ENCODE data around the gene CHST7.
"Not testable (repeated sequence)": the region's sequence is repeated elsewhere in the genome, so short reads cannot be mapped to it uniquely, and the experiment has no call there.

Gene CHST7, protein sequence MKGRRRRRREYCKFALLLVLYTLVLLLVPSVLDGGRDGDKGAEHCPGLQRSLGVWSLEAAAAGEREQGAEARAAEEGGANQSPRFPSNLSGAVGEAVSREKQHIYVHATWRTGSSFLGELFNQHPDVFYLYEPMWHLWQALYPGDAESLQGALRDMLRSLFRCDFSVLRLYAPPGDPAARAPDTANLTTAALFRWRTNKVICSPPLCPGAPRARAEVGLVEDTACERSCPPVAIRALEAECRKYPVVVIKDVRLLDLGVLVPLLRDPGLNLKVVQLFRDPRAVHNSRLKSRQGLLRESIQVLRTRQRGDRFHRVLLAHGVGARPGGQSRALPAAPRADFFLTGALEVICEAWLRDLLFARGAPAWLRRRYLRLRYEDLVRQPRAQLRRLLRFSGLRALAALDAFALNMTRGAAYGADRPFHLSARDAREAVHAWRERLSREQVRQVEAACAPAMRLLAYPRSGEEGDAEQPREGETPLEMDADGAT

DNA sequence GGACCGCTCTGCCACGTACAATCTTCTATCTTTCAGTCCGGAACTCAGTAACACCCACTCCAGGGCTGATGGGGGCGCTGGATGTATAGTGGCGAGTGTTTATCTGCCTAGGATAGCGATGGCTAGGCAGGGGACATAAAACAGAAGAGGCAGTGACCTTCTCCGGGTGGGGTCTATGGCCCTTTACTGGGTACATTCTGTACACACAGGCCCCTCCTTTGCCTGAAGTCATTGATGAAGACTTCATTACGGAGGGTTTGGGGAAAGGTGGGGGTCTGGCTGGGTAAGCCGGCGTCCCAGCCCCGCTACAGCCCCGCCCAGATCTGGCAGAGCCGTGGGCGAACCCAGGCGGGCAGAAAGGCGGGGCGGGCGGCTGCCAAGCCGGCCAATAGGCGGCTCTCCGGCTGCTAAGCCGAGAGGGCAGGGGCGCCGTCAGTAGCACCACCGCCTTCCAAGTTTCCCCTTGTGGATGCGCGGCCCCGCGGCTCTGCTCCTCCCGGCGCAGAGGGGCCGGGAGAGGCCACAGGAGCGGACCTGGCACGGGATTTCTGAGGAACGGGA lies at the start of gene CHST7:
Gene CHST7, plus strand, starts transcription at position 435 of the 561 bp plus-strand sequence. CDS start 167 bp downstream, outside the sequence.
- DNase-seq = peak; percentile 69

GRCh38 chrX:46528640-46529039 lies 44.9 kb upstream of the CHST7 start:
- not testable (repeated sequence) for DNase-seq

DNA sequence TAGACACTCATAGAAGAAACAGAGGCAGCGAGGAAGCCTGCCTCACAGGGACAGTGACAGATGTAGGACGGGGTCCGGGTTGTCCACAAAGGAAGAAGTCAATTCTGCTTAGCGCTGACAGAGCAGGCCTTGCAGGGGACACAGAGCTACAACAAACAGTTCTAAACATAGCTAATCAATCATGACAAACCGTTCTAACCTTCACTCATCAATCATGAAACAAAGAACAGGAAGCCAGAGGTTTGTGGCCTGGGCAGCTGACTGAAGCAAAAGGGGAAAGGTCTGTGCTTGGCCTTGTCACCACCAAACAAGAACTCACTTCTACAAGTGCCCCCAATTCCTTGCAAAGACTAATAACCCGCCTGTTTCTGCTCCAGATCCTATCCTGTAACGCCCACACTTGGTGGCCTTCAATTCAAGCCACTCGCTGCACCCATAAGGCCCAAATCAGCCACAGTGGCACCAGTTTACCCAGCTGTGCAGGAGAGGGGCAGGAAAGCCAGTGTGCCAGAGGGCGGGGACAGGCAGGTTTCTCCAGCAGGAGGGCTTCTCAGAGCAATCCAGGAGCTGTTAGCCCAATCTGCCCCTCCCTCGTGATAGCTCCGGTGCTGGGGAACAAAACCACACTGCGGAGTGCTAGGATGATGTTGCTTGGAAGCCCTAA lies 43.7 kb upstream of the CHST7 start:
- not testable (repeated sequence) for DNase-seq

GRCh38 chrX:46530404-46530908 lies 43.1 kb upstream of the CHST7 start:
- DNase-seq = not testable (repeated sequence)

GRCh38 chrX:46531442-46531841 lies 42.1 kb upstream of the CHST7 start:
- DNase-seq = no peak

- DNase-seq = no peak
Observed at GRCh38 chrX:46543441-46543840, 30.1 kb upstream of the CHST7 start.

- DNase-seq = not testable (repeated sequence)
Observed at GRCh38 chrX:46544527-46544926, 29.0 kb upstream of the CHST7 start.

DNA sequence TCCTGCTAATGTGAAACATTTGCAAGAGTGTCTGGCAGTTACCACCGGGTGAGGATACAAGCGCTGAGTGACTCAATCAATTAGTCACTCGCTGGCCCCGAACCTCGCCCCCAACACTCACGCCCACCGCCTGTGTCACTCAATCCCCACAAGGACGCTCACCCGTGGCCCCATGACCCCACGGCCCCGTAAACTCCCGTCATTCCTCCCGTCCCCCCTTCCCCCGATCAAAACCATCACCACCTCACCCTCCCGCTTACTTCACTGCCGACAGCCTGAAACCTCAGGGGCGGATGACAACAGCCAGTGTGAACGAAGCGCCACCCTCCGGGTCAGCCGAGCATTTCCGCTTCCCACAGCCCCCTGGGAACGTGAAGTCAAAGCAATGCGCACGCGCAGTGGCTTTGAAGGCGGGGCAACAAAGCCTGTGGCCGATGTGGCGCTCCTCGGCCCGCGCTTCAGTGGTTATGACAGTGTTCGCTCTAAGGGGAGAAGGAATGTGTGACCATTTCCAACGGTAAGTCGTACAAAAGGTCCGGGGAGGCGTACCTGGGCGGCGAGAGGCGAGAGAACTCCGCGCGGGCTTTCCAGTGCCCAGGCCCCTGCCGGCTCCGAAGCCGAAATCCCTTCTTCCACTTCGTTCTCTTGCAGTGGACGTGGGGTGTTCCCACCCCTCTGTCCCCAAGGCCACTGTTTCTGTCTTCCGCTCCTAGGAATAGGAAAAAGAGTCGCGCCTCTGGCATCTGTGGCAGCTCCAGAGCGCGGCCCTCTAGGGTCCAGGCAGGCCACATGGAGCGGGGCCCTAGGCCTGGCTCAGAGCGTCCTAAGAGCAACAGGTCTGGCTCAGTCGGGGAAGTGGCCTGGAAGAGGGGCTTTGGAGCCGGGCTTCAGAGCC lies 28.2 kb upstream of the CHST7 start, which contains the start of gene ZNF674:
Gene ZNF674, minus strand, starts transcription at position 311 of the 895 bp plus-strand sequence. CDS start 3,334 bp downstream, outside the sequence.
- DNase-seq = peak; percentile 95

DNA sequence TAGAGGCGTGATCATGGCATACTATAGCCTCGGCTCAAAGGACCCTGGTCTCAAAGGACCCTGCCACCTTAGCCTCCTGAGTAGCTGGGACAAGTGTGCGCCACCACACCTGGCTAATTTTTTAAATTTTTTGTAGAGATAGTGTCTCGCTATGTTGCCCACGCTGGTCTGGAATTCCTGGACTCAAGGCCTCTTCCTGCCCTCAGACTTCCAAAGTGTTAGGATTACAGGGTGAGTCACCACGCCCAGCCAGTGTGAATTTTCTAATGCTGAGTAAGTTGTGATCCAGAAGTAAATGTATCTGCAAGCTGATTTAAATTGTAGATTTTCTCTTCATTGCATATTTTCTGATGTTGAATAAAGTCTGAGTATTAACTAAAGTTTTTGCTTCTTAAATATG lies 25.7 kb upstream of the CHST7 start:
- DNase-seq = no peak

GRCh38 chrX:46549914-46550313 lies 23.7 kb upstream of the CHST7 start:
- DNase-seq = no peak

DNA sequence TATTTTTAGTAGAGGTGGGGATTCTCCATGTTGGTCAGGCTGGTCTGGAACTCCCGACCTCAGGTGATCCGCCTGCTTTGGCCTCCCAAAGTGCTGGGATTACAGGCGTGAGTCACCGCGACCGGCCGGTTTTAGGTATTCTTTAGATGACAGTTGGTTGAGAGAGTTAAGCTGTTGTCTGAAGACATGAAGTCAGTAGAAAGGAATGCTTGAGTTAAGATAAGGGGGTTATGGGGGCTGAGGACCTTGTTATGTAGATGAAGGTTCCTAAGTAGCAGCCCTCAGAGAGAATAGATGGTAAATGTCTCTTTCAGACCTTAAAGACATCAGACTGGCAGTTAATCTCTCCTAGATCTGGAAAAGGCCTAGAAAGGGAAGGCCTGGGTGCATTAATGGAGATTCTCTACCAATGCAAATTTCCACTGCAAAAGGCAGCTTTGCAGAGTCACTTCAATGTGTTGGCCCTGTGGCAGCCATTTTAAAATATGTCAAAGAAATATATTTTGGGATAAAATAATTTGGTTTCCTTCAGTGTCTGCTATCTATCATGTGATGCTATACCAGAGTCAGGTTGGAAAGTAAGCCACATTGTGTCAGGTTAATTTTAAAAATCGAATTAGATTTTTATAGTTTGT lies 22.0 kb upstream of the CHST7 start:
- no peak for DNase-seq

DNA sequence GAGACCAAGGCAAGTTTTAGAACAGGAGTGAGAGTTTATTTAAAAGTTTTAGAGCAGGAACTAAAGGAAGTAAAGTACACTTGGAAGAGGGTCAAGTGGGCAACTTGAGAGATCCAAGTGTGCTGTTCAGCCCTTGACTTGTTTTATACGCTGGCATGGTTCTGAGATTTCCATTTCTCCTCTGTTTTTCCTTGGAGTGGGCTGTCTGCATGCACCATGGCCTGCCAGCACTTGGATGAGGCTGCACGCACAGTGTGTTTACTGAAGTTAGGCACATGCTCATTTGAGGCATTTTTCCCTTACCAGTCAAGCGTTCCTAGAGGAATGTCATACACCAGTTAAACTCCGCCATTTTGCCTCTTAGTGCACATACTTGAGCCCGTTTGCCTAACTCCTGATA lies 19.6 kb upstream of the CHST7 start:
- DNase-seq = no peak

GRCh38 chrX:46554942-46555341 lies 18.6 kb upstream of the CHST7 start:
- DNase-seq = no peak

DNA sequence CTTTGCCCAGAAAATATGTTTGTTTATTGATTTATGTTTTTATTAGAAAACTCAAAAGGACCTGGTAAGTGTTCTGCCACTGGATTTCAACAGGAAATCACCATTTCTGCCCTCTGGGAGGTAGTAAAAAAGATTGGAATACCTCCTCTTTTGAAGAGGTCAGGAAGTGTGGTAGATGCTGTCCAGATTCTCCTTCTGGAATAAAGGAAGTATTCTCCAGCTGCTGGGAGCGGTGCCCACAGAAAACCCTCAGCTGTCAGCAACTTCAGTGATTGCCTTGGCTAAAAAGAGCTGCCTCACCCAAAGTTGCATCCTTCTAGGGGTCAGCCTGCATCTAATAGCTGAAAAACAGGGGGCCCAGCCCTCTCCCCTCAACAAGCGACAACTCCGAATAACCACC lies 14.5 kb upstream of the CHST7 start:
- no peak for DNase-seq

- no peak for DNase-seq
Observed at GRCh38 chrX:46561824-46562657, 11.5 kb upstream of the CHST7 start.

- DNase-seq = no peak
Observed at GRCh38 chrX:46567388-46567787, 6.2 kb upstream of the CHST7 start.

GRCh38 chrX:46569621-46570020 lies 3.9 kb upstream of the CHST7 start:
- no peak for DNase-seq

DNA sequence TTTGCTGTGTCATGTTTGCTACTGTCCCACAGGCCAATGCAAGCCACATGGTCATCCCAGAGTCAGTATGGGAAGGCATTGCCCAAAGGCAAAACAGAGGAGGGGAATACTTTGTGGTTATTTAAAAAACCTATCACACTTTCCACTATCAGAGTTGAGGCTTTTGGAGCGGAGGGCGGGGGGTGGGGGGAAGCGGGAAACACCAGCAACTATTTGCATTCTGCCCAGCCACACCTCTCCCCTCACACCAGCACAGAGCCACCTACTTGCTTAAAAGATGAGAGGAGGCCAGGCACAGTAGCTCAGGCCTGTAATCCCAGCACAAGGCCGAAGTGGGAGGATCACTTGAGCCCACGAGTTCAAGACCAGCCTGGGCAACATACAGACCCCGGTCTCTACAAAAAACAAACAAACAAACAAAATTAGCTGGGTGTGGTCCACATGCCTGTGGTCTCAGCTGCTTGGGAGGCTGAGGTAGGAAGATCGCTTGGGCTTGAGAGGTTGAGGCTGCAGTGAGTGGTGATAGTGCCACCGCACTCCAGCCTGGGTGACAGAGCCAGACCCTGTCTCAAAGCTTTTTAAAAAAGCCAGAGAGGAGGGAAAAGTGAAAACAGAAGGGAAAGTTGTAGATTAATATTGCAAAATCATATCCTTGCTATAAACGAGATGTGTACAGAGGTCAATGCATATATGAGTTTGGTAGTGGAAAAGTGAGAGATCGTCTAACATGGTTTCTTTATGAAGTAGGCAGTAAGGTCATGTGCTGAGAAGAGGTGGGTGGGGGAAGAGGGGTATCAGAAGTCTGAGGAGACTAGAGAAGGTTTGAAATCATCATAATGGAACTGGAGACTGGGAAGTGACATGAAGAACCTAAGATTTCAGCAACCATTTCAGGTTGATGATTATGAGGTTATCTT lies 1.9 kb upstream of the CHST7 start:
- no peak for DNase-seq

DNA sequence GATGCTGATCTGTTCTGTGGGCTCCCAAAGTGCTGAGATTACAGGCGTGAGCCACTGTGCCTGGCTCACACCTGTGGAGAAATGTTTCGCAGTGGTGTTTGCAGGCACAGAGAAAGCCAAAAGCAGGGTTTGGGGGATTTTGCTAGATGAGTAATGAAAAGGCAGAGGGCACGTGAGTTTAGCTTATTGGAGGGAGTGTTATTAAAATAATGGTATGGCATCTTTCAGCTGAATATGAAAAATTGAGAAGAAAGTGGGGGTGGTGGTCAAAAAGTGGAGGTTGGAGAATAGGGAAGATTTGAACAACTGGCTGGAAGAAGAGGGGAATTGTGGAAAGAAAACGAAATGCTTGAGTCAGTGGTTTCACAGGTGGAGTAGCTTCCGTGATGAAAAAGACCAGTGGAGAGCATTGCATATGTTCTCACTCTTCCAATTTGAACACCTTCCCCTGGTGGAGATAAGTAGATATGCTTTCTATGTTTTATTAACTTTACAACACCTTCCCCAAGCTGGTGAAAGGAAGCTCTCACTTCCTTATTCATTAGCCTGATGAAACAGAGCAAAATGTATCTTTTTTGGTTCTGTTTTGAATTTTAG lies 1.1 kb upstream of the CHST7 start:
- DNase-seq = peak; percentile 19
